SK-N-SH (cell line): Measurements from ENCODE around the gene GPR89B. TPM values are rescaled to one million over a fixed set of nuclear protein-coding genes. Genes with fewer than 3 reads are reported as not detected.

Source experiments
- CTCF ChIA-PET: fragments of 300-600, 350-600 bp; formaldehyde crosslinking; extraction: SDS; loops from one replicate; lab custom pipeline; 2021; lab: Yijun Ruan, JAX
- POLR2A ChIA-PET: fragments of 350-600 bp; sonication (Branson Sonifier 250); formaldehyde crosslinking; extraction: SDS; loops from one replicate; lab custom pipeline; 2020; ENCODE audit warnings: antibody characterized with exemption, inconsistent platforms; lab: Yijun Ruan, JAX
- DNase-seq: peaks from one replicate; pipeline ENCODE4 v3.0.0; 2012
- H2AFZ ChIP-seq: fragments of 200-600 bp; sonication (generic); 2 replicates; pipeline ENCODE4 v1.8.1; 2016; ENCODE audit warnings: antibody characterized with exemption, mild to moderate bottlenecking, low read depth
- H3F3A ChIP-seq: fragments of 200-600 bp; sonication (generic); replicated peaks from 2 replicates; pipeline ENCODE3; 2016; ENCODE audit warnings: antibody characterized with exemption, mild to moderate bottlenecking; ENCODE audit not compliant: insufficient read depth
- H3K27ac ChIP-seq, 2 experiments: fragments of 200-500 bp in 1 of 2; fragments of 200-600 bp in 1 of 2; sonication (Bioruptor generic) in 1 of 2; sonication (generic), shearing (Covaris generic) in 1 of 2; 2 replicates each; pipeline versions ENCODE4 v1.5.1 to v1.6.1; 2014 to 2016; ENCODE audit warnings: low read depth in 2 of 2, inconsistent platforms in 1 of 2, low read length in 1 of 2, mild to moderate bottlenecking in 1 of 2, mixed read lengths in 1 of 2
- H3K27me3 ChIP-seq: fragments of 200-600 bp; sonication (generic), shearing (Covaris generic); 2 replicates; pipeline ENCODE4 v1.6.1; 2016; ENCODE audit warnings: mixed run types; ENCODE audit not compliant: insufficient read depth
- H3K36me3 ChIP-seq, 2 experiments: fragments of 200-500 bp in 1 of 2; fragments of 200-600 bp in 1 of 2; sonication (Bioruptor generic) in 1 of 2; sonication (generic) in 1 of 2; replicated peaks in 1 of 2; 2 replicates each; pipeline versions ENCODE3 to v1.5.1; 2014 to 2016; ENCODE audit warnings: low read length in 1 of 2, mild to moderate bottlenecking in 1 of 2; ENCODE audit not compliant: insufficient read depth in 2 of 2, control insufficient read depth in 1 of 2
- H3K4me1 ChIP-seq, 2 experiments: fragments of 200-500 bp in 1 of 2; fragments of 200-600 bp in 1 of 2; sonication (Bioruptor generic) in 1 of 2; sonication (generic), shearing (Covaris generic) in 1 of 2; 2 replicates each; pipeline versions ENCODE4 v1.5.1 to v1.6.1; 2014 to 2016; ENCODE audit warnings: low read depth in 1 of 2, low read length in 1 of 2, mixed run types in 1 of 2; ENCODE audit not compliant: insufficient read depth in 2 of 2, control insufficient read depth in 1 of 2
- H3K4me2 ChIP-seq: fragments of 200-600 bp; sonication (generic), shearing (Covaris generic); 2 replicates; pipeline ENCODE4 v1.6.1; 2017; ENCODE audit warnings: mixed run types
- H3K4me3 ChIP-seq, 2 experiments: fragments of 200-500 bp in 1 of 2; fragments of 200-600 bp in 1 of 2; sonication (Bioruptor generic) in 1 of 2; sonication (generic), shearing (Covaris generic) in 1 of 2; 2 replicates each; pipeline versions ENCODE4 v1.5.1 to v1.8.1; 2014 to 2016; ENCODE audit warnings: low read depth in 2 of 2, inconsistent platforms in 1 of 2, low read length in 1 of 2, mild to moderate bottlenecking in 1 of 2, mixed read lengths in 1 of 2, moderate library complexity in 1 of 2
- H3K79me2 ChIP-seq: fragments of 200-600 bp; sonication (generic); 2 replicates; pipeline ENCODE4 v1.8.1; 2017; ENCODE audit warnings: mild to moderate bottlenecking; ENCODE audit not compliant: insufficient read depth
- H3K9ac ChIP-seq: fragments of 200-600 bp; sonication (generic); 2 replicates; pipeline ENCODE4 v1.6.1; 2017; ENCODE audit warnings: mixed run types
- H3K9me2 ChIP-seq: fragments of 200-600 bp; sonication (generic); 2 replicates; pipeline ENCODE4 v1.6.1; 2017; ENCODE audit warnings: mixed run types
- H3K9me3 ChIP-seq: fragments of 200-600 bp; sonication (generic); 2 replicates; pipeline ENCODE4 v1.6.1; 2017; ENCODE audit warnings: mixed run types, mild to moderate bottlenecking, moderate library complexity
- H4K20me1 ChIP-seq: fragments of 200-600 bp; sonication (generic); 2 replicates; pipeline ENCODE4 v1.6.1; 2017; ENCODE audit warnings: mild to moderate bottlenecking, mixed run types; ENCODE audit not compliant: insufficient read depth
- ELF1 ChIP-seq: IDR thresholded peaks from 2 replicates; pipeline ENCODE4 v1.4.0; 2012
- EP300 ChIP-seq, 2 experiments: IDR thresholded peaks; 2 replicates each; pipeline versions ENCODE4 v1.4.0 to v1.6.1; 2012; ENCODE audit warnings: borderline replicate concordance in 1 of 2, low read depth in 1 of 2, low read length in 1 of 2
- EZH2phosphoT487 ChIP-seq: fragments of 200-600 bp; sonication (generic); IDR thresholded peaks from 2 replicates; pipeline ENCODE4 v1.6.1; 2017; ENCODE audit warnings: low read depth, mixed run types, mild to moderate bottlenecking, antibody characterized with exemption, moderate library complexity, borderline replicate concordance
- FOXM1 ChIP-seq: IDR thresholded peaks from 2 replicates; pipeline ENCODE4 v1.4.0; 2012; ENCODE audit warnings: low read depth, mild to moderate bottlenecking
- GATA2 ChIP-seq: sonication (generic); formaldehyde crosslinking; IDR thresholded peaks from 2 replicates; pipeline ENCODE4 v1.5.0; 2020; ENCODE audit warnings: mild to moderate bottlenecking, missing genetic modification reagents
- MXI1 ChIP-seq: IDR thresholded peaks from 2 replicates; pipeline ENCODE4 v1.6.1; 2012; ENCODE audit warnings: mild to moderate bottlenecking, low read depth, low read length, improper control_type of control experiment
- NRF1 ChIP-seq: IDR thresholded peaks from 2 replicates; pipeline ENCODE4 v1.6.1; 2012; ENCODE audit warnings: low read depth, mild to moderate bottlenecking, low read length
- RAD21 ChIP-seq: IDR thresholded peaks from 2 replicates; pipeline ENCODE4 v1.6.1; 2012; ENCODE audit warnings: mild to moderate bottlenecking, low read length
- RCOR1 ChIP-seq: fragments of 150-350 bp; IDR thresholded peaks from 2 replicates; pipeline ENCODE4 v1.6.1; 2017; ENCODE audit warnings: antibody characterized with exemption, low read length
- RFX5 ChIP-seq: IDR thresholded peaks from 2 replicates; pipeline ENCODE4 v1.6.1; 2012; ENCODE audit warnings: mild to moderate bottlenecking, improper control_type of control experiment, low read length
- SIN3A ChIP-seq: IDR thresholded peaks from 2 replicates; pipeline ENCODE4 v1.6.1; 2012; ENCODE audit warnings: low read depth, mild to moderate bottlenecking, low read length, moderate library complexity, borderline replicate concordance
- TAF1 ChIP-seq: IDR thresholded peaks from 2 replicates; pipeline ENCODE4 v1.6.1; 2012; ENCODE audit warnings: low read depth, mild to moderate bottlenecking, low read length, moderate library complexity, borderline replicate concordance
- TCF12 ChIP-seq: IDR thresholded peaks from 2 replicates; pipeline ENCODE4 v1.4.0; 2012
- WGBS: methylation state at CpG from one replicate; pipeline ENCODE4 v1.1.6; 2017; ENCODE audit warnings: low lambda C conversion rate; 5-methylcytosine and 5-hydroxymethylcytosine counted together
- polyA plus RNA-seq, 3 experiments: library from polyadenylated mRNA; depleted of rRNA; stranded (reverse); fragments of >200 nt; gene quantifications; 2 replicates each; pipeline ENCODE4 v1.2.3, GENCODE V29; 2012
- TF ChIP-seq, protein P1 (sequence below): IDR thresholded peaks from 2 replicates; pipeline ENCODE4; 2012
- TF ChIP-seq, protein P2 (sequence below): IDR thresholded peaks from 2 replicates; pipeline ENCODE4 v1.4.0; 2012; ENCODE audit warnings: low read depth, borderline replicate concordance
- TF ChIP-seq, protein P3 (sequence below): IDR thresholded peaks from 2 replicates; pipeline ENCODE4 v1.6.1; 2012; ENCODE audit warnings: mild to moderate bottlenecking, low read depth, low read length, moderate library complexity
- TF ChIP-seq, protein P4 (sequence below): IDR thresholded peaks from 2 replicates; pipeline ENCODE4 v1.4.0; 2012; ENCODE audit warnings: low read depth
- TF ChIP-seq, protein P5 (sequence below): fragments of 200-600 bp; sonication (generic); IDR thresholded peaks from 2 replicates; pipeline ENCODE4 v1.6.1; 2017; ENCODE audit warnings: antibody characterized with exemption, mild to moderate bottlenecking, moderate library complexity

GPR89B gene
- polyA plus RNA-seq, 1 of the 3 experiments (the other 2 are of a cell fraction): 6.4 TPM

DNA sequence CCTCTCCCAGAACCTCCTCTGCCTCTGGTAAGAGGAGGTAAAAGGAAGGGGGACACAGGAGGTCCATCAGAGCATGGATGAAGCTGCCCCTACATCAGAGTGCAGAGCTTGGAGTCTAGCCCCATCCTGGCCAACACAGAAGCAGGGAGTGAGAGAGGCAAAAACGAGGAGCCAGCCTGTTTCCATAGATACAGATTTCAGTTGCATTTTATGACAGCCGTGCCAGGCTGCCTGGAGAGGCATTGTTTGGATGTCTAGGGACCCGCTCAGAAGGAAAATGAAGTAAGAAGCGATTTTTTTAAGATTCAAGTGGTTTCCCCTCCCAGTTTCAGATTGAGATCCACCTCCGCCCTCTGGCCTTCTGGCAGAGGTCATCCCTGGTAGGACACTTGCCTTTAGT lies 37.1 kb upstream of the GPR89B start:
- no peaks in the 10 kb centered on the region; a peak in 1 of 4 replicates for H3K4me1 ChIP-seq
- H3K27me3 ChIP-seq: no peaks in the 10 kb centered on the region
- H3K27ac ChIP-seq: no peak overlapping the region
- CTCF ChIA-PET: interaction anchor here (0.6 to 2.7 kb wide), 3 partner anchors 8 to 404 kb away, joined by 3 to 9 read pairs (median 4); no protein-coding TSS in a partner anchor
- no peaks in the 10 kb centered on the region for H3F3A ChIP-seq
- H3K79me2 ChIP-seq: no peaks in the 10 kb centered on the region
- no peak overlapping the region for H3K9ac ChIP-seq
- no peaks in the 10 kb centered on the region for H3K36me3 ChIP-seq
- H3K9me3 ChIP-seq: no peaks in the 10 kb centered on the region
- H3K9me2 ChIP-seq: no peaks in the 10 kb centered on the region
- POLR2A ChIA-PET: no interaction called here
- H2AFZ ChIP-seq: no peak overlapping the region
- TF ChIP-seq GATA2 (CRISPR knock-in tag) (no peak), RFX5 (no peak), RCOR1 (no peak), TCF12 (no peak), TAF1 (no peak)
- TF ChIP-seq, protein P1, sequence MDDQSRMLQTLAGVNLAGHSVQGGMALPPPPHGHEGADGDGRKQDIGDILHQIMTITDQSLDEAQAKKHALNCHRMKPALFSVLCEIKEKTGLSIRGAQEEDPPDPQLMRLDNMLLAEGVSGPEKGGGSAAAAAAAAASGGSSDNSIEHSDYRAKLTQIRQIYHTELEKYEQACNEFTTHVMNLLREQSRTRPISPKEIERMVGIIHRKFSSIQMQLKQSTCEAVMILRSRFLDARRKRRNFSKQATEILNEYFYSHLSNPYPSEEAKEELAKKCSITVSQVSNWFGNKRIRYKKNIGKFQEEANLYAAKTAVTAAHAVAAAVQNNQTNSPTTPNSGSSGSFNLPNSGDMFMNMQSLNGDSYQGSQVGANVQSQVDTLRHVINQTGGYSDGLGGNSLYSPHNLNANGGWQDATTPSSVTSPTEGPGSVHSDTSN: no peak
- 46% methylated on average over 5 of the region's 5 CpGs for WGBS
- no peaks in the 10 kb centered on the region for H4K20me1 ChIP-seq
- no peak overlapping the region for H3K4me2 ChIP-seq
- DNase-seq: no peak
- H3K4me3 ChIP-seq: no peak overlapping the region

DNA sequence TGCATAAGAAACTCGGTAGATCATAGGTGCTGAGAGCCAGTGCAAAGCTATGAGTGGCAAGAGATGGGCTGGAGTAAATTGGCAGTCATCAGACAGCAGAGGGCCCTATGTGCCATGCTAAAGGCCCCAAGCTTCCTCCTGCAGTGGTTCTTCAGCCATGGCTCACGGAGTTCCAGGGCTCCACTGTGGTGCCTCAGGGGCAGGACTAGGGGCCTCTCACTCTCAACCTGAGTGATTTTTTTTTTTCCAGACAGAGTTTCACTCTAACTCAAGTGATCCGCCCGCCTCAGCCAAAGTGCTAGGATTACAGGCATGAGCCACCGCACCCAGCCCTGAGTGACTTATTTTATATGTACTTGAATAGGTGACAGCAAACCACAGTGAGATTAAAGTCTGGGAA lies 36.0 kb upstream of the GPR89B start:
- 58% methylated on average over 5 of the region's 5 CpGs for WGBS
- no peaks in the 10 kb centered on the region for H3K36me3 ChIP-seq
- H3K9ac ChIP-seq: no peak overlapping the region
- H3F3A ChIP-seq: no peaks in the 10 kb centered on the region
- no peak overlapping the region for H3K27ac ChIP-seq
- no peaks in the 10 kb centered on the region for H3K9me3 ChIP-seq
- no peaks in the 10 kb centered on the region for H4K20me1 ChIP-seq
- no peak overlapping the region for H2AFZ ChIP-seq
- H3K4me3 ChIP-seq: no peak overlapping the region
- no peaks in the 10 kb centered on the region for H3K27me3 ChIP-seq
- peaks cover 0 to 5% of the 10 kb centered on the region in 2 experiments; a peak in 1 of 4 replicates for H3K4me1 ChIP-seq
- ChIA-PET CTCF (interaction anchor here (0.6 to 3.7 kb wide), 36 partner anchors 9 to 618 kb away, joined by 3 to 59 read pairs (median 5); partner anchors contain the start of gene GJA8), POLR2A (no interaction called here)
- no peaks in the 10 kb centered on the region for H3K79me2 ChIP-seq
- no peak for DNase-seq
- H3K9me2 ChIP-seq: no peaks in the 10 kb centered on the region
- H3K4me2 ChIP-seq: no peak overlapping the region
- TF ChIP-seq, protein P2, sequence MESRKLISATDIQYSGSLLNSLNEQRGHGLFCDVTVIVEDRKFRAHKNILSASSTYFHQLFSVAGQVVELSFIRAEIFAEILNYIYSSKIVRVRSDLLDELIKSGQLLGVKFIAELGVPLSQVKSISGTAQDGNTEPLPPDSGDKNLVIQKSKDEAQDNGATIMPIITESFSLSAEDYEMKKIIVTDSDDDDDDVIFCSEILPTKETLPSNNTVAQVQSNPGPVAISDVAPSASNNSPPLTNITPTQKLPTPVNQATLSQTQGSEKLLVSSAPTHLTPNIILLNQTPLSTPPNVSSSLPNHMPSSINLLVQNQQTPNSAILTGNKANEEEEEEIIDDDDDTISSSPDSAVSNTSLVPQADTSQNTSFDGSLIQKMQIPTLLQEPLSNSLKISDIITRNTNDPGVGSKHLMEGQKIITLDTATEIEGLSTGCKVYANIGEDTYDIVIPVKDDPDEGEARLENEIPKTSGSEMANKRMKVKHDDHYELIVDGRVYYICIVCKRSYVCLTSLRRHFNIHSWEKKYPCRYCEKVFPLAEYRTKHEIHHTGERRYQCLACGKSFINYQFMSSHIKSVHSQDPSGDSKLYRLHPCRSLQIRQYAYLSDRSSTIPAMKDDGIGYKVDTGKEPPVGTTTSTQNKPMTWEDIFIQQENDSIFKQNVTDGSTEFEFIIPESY: no peak
- TF ChIP-seq, protein P3, sequence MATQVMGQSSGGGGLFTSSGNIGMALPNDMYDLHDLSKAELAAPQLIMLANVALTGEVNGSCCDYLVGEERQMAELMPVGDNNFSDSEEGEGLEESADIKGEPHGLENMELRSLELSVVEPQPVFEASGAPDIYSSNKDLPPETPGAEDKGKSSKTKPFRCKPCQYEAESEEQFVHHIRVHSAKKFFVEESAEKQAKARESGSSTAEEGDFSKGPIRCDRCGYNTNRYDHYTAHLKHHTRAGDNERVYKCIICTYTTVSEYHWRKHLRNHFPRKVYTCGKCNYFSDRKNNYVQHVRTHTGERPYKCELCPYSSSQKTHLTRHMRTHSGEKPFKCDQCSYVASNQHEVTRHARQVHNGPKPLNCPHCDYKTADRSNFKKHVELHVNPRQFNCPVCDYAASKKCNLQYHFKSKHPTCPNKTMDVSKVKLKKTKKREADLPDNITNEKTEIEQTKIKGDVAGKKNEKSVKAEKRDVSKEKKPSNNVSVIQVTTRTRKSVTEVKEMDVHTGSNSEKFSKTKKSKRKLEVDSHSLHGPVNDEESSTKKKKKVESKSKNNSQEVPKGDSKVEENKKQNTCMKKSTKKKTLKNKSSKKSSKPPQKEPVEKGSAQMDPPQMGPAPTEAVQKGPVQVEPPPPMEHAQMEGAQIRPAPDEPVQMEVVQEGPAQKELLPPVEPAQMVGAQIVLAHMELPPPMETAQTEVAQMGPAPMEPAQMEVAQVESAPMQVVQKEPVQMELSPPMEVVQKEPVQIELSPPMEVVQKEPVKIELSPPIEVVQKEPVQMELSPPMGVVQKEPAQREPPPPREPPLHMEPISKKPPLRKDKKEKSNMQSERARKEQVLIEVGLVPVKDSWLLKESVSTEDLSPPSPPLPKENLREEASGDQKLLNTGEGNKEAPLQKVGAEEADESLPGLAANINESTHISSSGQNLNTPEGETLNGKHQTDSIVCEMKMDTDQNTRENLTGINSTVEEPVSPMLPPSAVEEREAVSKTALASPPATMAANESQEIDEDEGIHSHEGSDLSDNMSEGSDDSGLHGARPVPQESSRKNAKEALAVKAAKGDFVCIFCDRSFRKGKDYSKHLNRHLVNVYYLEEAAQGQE: no peak
- no peak for TF ChIP-seq SIN3A
- TF ChIP-seq EP300 (IDR thresholded peaks at IDR 0.05; ENCODE audit: borderline replicate concordance in 1 of 2, low read depth in 1 of 2, low read length in 1 of 2): no peak
- TF ChIP-seq TCF12: no peak
- no peak for TF ChIP-seq EZH2phosphoT487
- TF ChIP-seq FOXM1: no peak
- no peak for TF ChIP-seq MXI1
- TF ChIP-seq, protein P4, sequence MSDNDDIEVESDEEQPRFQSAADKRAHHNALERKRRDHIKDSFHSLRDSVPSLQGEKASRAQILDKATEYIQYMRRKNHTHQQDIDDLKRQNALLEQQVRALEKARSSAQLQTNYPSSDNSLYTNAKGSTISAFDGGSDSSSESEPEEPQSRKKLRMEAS: no peak
- TF ChIP-seq NRF1: no peak
- TF ChIP-seq RCOR1: no peak
- TF ChIP-seq RAD21: no peak
- TF ChIP-seq, protein P5, sequence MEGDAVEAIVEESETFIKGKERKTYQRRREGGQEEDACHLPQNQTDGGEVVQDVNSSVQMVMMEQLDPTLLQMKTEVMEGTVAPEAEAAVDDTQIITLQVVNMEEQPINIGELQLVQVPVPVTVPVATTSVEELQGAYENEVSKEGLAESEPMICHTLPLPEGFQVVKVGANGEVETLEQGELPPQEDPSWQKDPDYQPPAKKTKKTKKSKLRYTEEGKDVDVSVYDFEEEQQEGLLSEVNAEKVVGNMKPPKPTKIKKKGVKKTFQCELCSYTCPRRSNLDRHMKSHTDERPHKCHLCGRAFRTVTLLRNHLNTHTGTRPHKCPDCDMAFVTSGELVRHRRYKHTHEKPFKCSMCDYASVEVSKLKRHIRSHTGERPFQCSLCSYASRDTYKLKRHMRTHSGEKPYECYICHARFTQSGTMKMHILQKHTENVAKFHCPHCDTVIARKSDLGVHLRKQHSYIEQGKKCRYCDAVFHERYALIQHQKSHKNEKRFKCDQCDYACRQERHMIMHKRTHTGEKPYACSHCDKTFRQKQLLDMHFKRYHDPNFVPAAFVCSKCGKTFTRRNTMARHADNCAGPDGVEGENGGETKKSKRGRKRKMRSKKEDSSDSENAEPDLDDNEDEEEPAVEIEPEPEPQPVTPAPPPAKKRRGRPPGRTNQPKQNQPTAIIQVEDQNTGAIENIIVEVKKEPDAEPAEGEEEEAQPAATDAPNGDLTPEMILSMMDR: no peak
- TF ChIP-seq ELF1: no peak
